Activated naive CD4-positive, alpha-beta T cell treated with anti-CD3 and anti-CD28 coated beads, Interleukin-2, amount 50 U/mL, for 24 hours (primary cell): Measurements from ENCODE around the gene FAM171A1.
"Not testable (repeated sequence)": the region's sequence is repeated elsewhere in the genome, so short reads cannot be mapped to it uniquely, and the experiment has no call there.

Experiments used
- H3K27ac Mint-ChIP-seq: one replicate; pipeline ENCODE4 v1.8.0; 2021; ENCODE audit warnings: mild to moderate bottlenecking, mixed read lengths
- H3K27me3 Mint-ChIP-seq: one replicate; pipeline ENCODE4 v1.8.0; 2021; ENCODE audit warnings: mixed read lengths
- H3K36me3 Mint-ChIP-seq: one replicate; pipeline ENCODE4 v1.8.0; 2021; ENCODE audit warnings: mixed read lengths
- H3K4me1 Mint-ChIP-seq: one replicate; pipeline ENCODE4 v1.8.0; 2021; ENCODE audit warnings: mixed read lengths
- H3K4me3 Mint-ChIP-seq: one replicate; pipeline ENCODE4 v1.8.0; 2021; ENCODE audit warnings: mild to moderate bottlenecking, mixed read lengths
- H3K9me3 Mint-ChIP-seq: one replicate; pipeline ENCODE4 v1.8.0; 2021; ENCODE audit warnings: mixed read lengths

The FAM171A1 gene

DNA sequence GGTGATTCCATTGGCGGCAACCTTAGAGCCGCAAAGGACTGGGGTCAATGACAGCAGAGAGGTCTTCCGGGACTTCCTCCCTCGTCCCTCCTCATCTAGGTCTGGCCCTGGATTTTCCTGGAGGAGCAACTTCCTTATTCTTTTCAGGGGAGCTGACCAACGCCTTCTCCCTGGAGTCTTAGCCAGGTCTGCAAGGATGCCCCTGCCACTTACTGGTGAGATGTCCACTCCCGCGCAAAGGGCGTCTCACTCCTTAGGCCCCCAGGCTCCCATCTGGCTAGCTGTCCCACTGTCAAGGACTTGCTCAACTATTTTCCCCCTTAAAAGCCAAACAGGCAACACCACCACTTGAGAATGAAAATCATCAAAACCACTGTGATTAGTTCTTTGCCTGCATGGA lies 160.6 kb downstream of the FAM171A1 start:
- Mint-ChIP-seq H3K27me3 (no peaks in the 10 kb centered on the region), H3K4me3 (peak overlapping the region; percentile 6), H3K27ac (peak overlapping the region; percentile 60), H3K4me1 (peaks cover 60% of the 10 kb centered on the region), H3K36me3 (peaks cover 3% of the 10 kb centered on the region), H3K9me3 (no peaks in the 10 kb centered on the region)

DNA sequence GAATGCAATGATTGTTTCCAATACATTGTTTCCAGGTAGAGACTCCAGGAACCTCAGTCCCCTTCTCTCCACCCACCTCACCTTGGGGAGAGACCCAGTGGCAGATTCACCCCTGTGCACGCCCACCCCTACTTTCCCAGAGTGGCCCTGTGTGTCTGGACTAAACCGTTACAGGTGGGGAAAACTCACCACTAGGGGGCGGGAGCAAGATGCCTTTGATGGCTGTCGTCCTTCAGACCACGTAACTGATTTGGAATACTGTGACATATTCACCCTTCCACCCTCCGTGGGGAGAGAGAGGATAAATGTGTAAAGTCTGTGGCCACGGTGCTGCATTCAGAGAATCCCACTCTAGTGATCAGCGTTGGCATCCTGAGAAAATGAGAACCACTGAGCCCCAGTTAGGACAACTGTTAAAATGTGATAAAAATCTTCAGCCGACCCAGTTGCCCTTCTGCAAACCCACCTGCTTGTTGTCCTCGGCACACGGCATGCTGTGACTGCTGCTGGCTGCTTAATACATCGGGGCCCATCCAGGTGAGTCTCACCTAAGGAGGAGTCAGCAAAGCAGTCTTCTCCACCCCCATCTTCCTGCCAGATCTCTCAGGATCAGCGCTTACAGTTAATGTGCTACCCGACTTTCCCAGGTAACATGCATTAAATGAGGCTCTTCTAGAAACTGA lies 161.1 kb downstream of the FAM171A1 start:
- Mint-ChIP-seq H3K27ac (no peak overlapping the region), H3K36me3 (peaks cover 3% of the 10 kb centered on the region), H3K4me3 (no peak overlapping the region), H3K27me3 (no peaks in the 10 kb centered on the region), H3K4me1 (peaks cover 64% of the 10 kb centered on the region), H3K9me3 (no peaks in the 10 kb centered on the region)

DNA sequence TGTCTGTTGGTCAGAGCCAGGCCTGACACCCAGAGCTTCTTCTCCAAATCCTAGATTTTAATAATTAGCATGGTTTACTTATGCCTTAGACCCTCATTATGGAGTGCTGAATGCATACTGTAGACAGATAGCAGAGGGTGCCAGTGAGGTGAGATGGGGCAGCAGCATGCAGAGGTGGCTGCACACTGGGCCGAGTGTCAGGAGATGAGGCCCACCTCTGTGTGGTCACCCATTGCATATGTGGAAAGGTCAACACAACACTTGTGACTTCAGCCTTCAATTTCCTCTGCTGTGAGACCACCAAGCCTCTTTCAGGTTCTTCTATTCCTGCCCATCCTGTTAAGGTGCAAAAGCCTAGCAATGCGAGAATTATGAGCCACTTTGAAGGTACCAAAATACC lies 162.9 kb downstream of the FAM171A1 start:
- Mint-ChIP-seq H3K36me3 (peaks cover 3% of the 10 kb centered on the region), H3K27ac (peak overlapping the region; percentile 53), H3K4me3 (peak overlapping the region; percentile 76), H3K4me1 (peaks cover 69% of the 10 kb centered on the region), H3K9me3 (no peaks in the 10 kb centered on the region), H3K27me3 (no peaks in the 10 kb centered on the region)

DNA sequence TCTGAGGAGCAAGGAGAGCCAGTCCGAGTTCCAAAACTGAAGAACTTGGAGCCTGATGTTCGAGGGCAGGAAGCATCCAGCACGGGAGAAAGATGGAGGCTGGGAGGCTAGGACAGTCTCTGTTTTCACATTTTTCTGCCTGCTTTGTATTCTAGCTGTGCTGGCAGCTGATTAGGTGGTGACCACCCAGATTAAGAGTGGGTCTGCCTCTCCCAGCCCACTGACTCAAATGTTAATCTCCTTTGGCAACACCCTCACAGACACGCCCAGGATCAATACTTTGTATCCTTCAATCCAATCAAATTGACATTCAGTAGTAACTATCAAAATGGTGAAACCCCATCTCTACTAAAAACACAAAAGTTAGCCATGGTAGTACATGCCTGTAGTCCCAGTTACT lies 163.7 kb downstream of the FAM171A1 start:
- Mint-ChIP-seq H3K4me1 (peaks cover 74% of the 10 kb centered on the region), H3K27ac (peak overlapping the region; percentile 25)
- not testable (repeated sequence) for H3K36me3 Mint-ChIP-seq, H3K4me3 Mint-ChIP-seq, H3K27me3 Mint-ChIP-seq, H3K9me3 Mint-ChIP-seq

DNA sequence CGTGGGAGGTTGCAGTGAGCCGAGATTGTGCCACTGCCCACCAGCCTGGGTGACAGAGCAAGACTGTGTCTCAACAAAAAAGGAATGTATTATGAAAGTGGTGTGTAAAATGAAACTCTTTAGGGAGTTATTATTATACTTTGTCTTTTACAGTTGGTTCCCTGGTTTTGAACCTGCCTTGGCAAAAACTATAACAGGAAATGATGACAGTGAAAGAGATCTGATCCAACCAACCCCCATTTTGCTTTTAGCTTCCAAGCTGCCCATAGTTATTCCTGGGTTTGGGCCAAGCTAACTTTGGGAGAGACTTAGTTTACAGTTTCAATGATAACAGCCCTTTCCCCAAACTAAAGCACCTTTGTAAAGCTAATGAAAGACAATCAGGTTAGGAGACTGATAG lies 168.4 kb downstream of the FAM171A1 start:
- Mint-ChIP-seq H3K4me3 (no peak overlapping the region), H3K27ac (no peak overlapping the region), H3K9me3 (no peaks in the 10 kb centered on the region), H3K4me1 (peaks cover 58% of the 10 kb centered on the region), H3K27me3 (no peaks in the 10 kb centered on the region), H3K36me3 (no peaks in the 10 kb centered on the region)

DNA sequence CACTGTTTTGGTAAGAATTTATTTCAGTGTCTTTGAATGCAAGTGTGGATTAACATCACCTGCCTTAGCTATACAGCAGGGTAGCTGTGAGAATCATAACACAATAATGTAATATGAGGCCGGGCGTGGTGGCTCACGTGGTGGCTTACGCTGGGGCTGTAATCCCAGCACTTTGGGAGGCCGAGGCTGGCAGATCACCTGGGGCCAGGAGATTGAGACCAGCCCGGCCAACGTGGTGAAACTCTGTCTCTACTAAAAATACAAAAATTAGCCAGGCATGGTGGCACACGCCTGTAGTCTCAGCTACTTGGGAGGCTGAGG lies 168.8 kb downstream of the FAM171A1 start:
- H3K9me3 Mint-ChIP-seq, H3K27me3 Mint-ChIP-seq, H3K36me3 Mint-ChIP-seq, H3K27ac Mint-ChIP-seq, H3K4me3 Mint-ChIP-seq: not testable (repeated sequence)
- H3K4me1 Mint-ChIP-seq, result peaks cover 58% of the 10 kb centered on the region

DNA sequence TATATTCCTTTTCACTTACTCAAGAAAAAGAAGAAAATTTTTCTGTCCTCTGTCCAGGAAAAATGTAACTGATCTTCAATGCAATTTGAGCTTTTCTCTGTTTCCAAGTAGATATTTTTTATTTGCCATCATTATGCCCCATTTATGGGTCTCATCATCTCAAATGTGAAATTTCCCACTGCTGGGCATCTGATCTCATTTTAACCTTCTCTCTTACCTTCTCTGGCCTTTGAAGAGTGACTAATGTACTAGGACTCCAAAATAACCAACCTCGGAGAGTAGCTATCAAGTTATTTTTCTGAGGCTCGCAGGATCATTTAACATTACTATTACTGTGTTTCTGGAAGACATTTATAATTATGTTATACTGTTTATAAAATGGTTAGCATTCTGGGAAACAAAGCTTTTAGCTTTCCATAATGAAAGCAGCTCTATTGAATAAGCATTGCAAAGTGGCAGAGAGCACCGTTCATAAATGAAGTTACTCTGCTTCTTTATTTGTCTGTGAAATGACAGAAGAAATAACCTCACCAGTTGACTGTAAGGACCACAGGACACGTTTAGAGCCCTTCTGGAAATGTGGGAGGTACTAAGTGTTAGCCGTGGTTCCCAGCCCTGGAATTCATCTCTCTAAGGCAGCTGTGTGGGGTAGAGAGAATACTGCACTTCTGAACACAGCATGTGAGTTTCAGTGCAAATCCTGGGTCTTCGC lies 169.3 kb downstream of the FAM171A1 start:
- peak overlapping the region; percentile 46 for H3K27ac Mint-ChIP-seq
- no peaks in the 10 kb centered on the region for H3K9me3 Mint-ChIP-seq
- no peaks in the 10 kb centered on the region for H3K27me3 Mint-ChIP-seq
- no peaks in the 10 kb centered on the region for H3K36me3 Mint-ChIP-seq
- peaks cover 58% of the 10 kb centered on the region for H3K4me1 Mint-ChIP-seq
- no peak overlapping the region for H3K4me3 Mint-ChIP-seq

DNA sequence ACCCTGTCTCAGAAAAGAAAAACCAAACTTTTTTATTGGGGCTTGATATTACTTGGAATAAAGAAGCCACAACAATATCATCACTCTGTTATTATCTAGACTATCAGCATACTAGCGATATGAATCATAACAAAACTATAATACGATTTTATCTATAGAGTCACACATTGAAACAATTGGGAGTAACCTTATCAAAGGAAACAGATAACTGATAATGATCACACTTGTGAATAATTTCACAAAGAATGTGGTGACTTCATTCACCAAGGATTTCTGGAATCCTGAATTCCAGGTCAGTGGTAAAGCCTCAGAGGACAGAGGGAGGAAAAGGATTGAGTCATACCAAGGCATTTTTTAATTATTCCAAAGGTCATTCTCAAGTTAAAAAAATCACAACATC lies 170.5 kb downstream of the FAM171A1 start:
- H3K36me3 Mint-ChIP-seq, result no peaks in the 10 kb centered on the region
- H3K27ac Mint-ChIP-seq, result no peak overlapping the region
- no peaks in the 10 kb centered on the region for H3K9me3 Mint-ChIP-seq
- H3K4me1 Mint-ChIP-seq, result peaks cover 61% of the 10 kb centered on the region
- no peak overlapping the region for H3K4me3 Mint-ChIP-seq
- no peaks in the 10 kb centered on the region for H3K27me3 Mint-ChIP-seq

GRCh38 chr10:15197911-15198310 lies 173.2 kb downstream of the FAM171A1 start:
- Mint-ChIP-seq H3K36me3 (no peaks in the 10 kb centered on the region), H3K9me3 (no peaks in the 10 kb centered on the region), H3K27me3 (no peaks in the 10 kb centered on the region), H3K4me3 (no peak overlapping the region), H3K4me1 (peaks cover 48% of the 10 kb centered on the region), H3K27ac (no peak overlapping the region)

- H3K27ac Mint-ChIP-seq, result peak overlapping the region; percentile 84
- peak overlapping the region; percentile 65 for H3K4me3 Mint-ChIP-seq
- no peaks in the 10 kb centered on the region for H3K9me3 Mint-ChIP-seq
- no peaks in the 10 kb centered on the region for H3K36me3 Mint-ChIP-seq
- H3K4me1 Mint-ChIP-seq, result peaks cover 52% of the 10 kb centered on the region
- no peaks in the 10 kb centered on the region for H3K27me3 Mint-ChIP-seq
Observed at GRCh38 chr10:15197276-15197675, 173.8 kb downstream of the FAM171A1 start.

DNA sequence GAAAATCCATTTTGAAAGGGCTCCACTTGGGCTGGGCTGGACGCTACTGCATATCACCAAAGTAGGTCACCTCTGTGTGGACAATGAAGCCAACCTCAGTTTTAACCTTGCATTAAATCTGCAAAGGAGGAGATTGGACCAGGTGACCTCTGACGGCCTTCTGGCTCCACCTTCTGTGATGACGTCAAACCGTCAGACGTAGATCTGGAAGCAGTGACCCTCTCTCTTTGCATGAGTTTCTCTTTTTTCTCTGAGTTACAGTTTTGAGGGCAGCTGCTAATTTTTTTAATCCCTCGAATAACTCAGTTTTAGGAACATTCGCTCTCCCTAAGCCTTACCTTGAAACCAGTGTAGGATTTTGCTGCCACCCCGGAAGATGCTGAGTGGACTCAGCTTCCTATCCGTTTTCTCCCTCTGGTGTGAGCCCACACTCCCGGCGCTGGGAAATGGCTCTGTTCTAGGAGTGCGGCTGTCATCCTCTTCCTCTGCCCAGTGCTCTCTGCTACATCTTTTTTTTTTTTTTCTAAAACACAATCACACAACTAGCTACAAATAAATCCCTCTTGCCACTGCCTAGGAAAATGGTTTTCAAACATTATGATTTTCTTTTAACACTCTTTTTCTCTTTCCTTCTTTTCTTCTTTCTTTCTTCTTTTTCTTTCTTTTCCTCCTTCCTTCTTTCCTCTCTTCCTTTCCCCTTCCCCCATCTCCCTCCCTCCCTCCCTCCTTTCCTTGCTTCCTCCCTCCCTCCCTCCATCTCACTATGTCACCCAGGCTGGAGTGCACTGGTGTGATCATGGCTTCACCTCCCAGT lies 174.9 kb downstream of the FAM171A1 start:
- Mint-ChIP-seq H3K27me3 (no peaks in the 10 kb centered on the region), H3K9me3 (no peaks in the 10 kb centered on the region), H3K36me3 (no peaks in the 10 kb centered on the region), H3K4me3 (peak overlapping the region; percentile 48), H3K4me1 (peaks cover 57% of the 10 kb centered on the region), H3K27ac (peak overlapping the region; percentile 46)

- no peaks in the 10 kb centered on the region for H3K9me3 Mint-ChIP-seq
- no peaks in the 10 kb centered on the region for H3K27me3 Mint-ChIP-seq
- peaks cover 69% of the 10 kb centered on the region for H3K4me1 Mint-ChIP-seq
- H3K4me3 Mint-ChIP-seq, result peak overlapping the region; percentile 30
- peak overlapping the region; percentile 95 for H3K27ac Mint-ChIP-seq
- H3K36me3 Mint-ChIP-seq, result peaks cover 1% of the 10 kb centered on the region
Observed at GRCh38 chr10:15189133-15189885, 181.8 kb downstream of the FAM171A1 start.

GRCh38 chr10:15188603-15189002 lies 182.5 kb downstream of the FAM171A1 start:
- no peaks in the 10 kb centered on the region for H3K27me3 Mint-ChIP-seq
- no peaks in the 10 kb centered on the region for H3K9me3 Mint-ChIP-seq
- peaks cover 75% of the 10 kb centered on the region for H3K4me1 Mint-ChIP-seq
- peak overlapping the region; percentile 60 for H3K4me3 Mint-ChIP-seq
- peak overlapping the region; percentile 95 for H3K27ac Mint-ChIP-seq
- peaks cover 1% of the 10 kb centered on the region for H3K36me3 Mint-ChIP-seq

DNA sequence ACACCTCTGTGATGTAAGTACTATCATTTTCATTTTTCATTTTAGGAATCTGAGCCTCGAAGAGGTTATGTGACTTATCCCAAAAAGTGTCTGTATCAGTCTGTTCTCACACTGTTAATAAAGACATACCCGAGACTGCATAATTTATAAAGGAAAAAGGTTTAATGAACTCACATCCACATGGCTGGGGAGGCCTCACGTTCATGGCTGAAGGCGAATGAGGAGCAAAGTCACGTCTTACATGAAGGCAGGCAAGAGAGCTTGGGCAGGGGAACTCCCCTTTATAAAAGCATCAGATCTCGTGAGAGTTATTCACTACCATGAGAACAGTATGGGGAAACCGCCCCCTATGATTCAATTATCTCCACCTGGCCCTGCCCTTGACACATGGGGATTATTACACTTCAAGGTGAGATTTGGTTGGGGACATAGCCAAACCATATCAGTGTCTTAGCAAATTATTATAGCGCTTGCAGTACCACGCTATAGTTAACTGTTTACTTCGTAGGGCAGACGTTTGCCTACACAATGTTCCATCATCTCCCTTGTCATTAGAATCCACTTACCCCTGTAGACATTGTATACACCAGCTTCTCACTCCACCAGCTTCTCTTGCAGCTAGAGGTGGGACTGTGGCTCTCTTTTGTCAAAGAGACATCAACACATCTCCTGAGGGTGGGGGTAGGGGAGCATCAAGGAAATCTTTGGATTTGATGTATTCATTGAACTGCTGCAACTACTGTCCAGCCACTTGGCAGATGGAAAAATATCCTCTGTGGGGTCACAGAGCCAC lies 187.2 kb downstream of the FAM171A1 start:
- Mint-ChIP-seq H3K27ac (no peak overlapping the region), H3K36me3 (peaks cover 1% of the 10 kb centered on the region), H3K9me3 (no peaks in the 10 kb centered on the region), H3K27me3 (no peaks in the 10 kb centered on the region), H3K4me3 (no peak overlapping the region), H3K4me1 (peaks cover 60% of the 10 kb centered on the region)
